CD4-positive, alpha-beta memory T cell (primary cell): ENCODE results near the gene XXYLT1. TPM values are rescaled to one million over a fixed set of nuclear protein-coding genes. Genes with fewer than 3 reads are reported as not detected.

Experiments
- CTCF ChIA-PET: fragments of 350-600 bp; sonication (Branson Sonifier 250); formaldehyde crosslinking; loops from one replicate; lab custom pipeline; 2021; ENCODE audit warnings: inconsistent platforms; ENCODE audit not compliant: partially characterized antibody; lab: Charles Lee
- POLR2A ChIA-PET: fragments of 350-600 bp; sonication (Branson Sonifier 250); formaldehyde crosslinking; loops from one replicate; lab custom pipeline; 2021; ENCODE audit not compliant: partially characterized antibody; lab: Charles Lee
- DNase-seq, 5 donors: peaks; one replicate each; pipeline versions ENCODE4 v3.0.0 to v3.0.0-alpha.2; 2020 to 2022; ENCODE audit warnings: mixed read lengths in 1 of 5
- H3K27ac ChIP-seq: one replicate; pipeline ENCODE4 v1.7.0; 2013; ENCODE audit warnings: low read depth, low read length
- H3K27me3 ChIP-seq: 2 replicates; pipeline ENCODE4 v1.7.0; 2013; ENCODE audit warnings: mild to moderate bottlenecking, low read length, moderate library complexity; ENCODE audit not compliant: insufficient read depth
- H3K36me3 ChIP-seq: 2 replicates; pipeline ENCODE4 v1.7.0; 2013; ENCODE audit warnings: mild to moderate bottlenecking, low read length, moderate library complexity; ENCODE audit not compliant: insufficient read depth
- H3K4me1 ChIP-seq: 2 replicates; pipeline ENCODE4 v1.7.0; 2013; ENCODE audit warnings: mild to moderate bottlenecking, low read length, moderate library complexity; ENCODE audit not compliant: insufficient read depth
- H3K4me3 ChIP-seq, 2 donors: one replicate each; pipeline ENCODE4 v1.7.0; 2013; ENCODE audit warnings: low read length in 2 of 2, mild to moderate bottlenecking in 1 of 2
- H3K9me3 ChIP-seq, 2 donors: one replicate each; pipeline ENCODE4 v1.7.0; 2013; ENCODE audit warnings: low read length in 2 of 2, control low read depth in 1 of 2; ENCODE audit not compliant: control insufficient read depth in 1 of 2
- H3K27ac Mint-ChIP-seq, 7 donors: one replicate each; pipeline ENCODE4 v1.8.0; 2020 to 2021; ENCODE audit warnings: mixed read lengths in 7 of 7, mild to moderate bottlenecking in 6 of 7, inconsistent platforms in 3 of 7, moderate library complexity in 3 of 7
- H3K27me3 Mint-ChIP-seq, 2 donors: one replicate each; pipeline ENCODE4 v1.8.0; 2020 to 2021; ENCODE audit warnings: mixed read lengths in 2 of 2
- H3K36me3 Mint-ChIP-seq, 2 donors: one replicate each; pipeline ENCODE4 v1.8.0; 2020 to 2021; ENCODE audit warnings: mixed read lengths in 2 of 2, inconsistent platforms in 1 of 2, mild to moderate bottlenecking in 1 of 2
- H3K4me1 Mint-ChIP-seq, 4 donors: one replicate each; pipeline ENCODE4 v1.8.0; 2020 to 2021; ENCODE audit warnings: mixed read lengths in 4 of 4, mild to moderate bottlenecking in 1 of 4
- H3K4me3 Mint-ChIP-seq, 8 donors: one replicate each; pipeline ENCODE4 v1.8.0; 2020 to 2021; ENCODE audit warnings: mixed read lengths in 8 of 8, mild to moderate bottlenecking in 7 of 8, moderate library complexity in 6 of 8, inconsistent platforms in 3 of 8
- H3K9me3 Mint-ChIP-seq, 8 donors: one replicate each; pipeline ENCODE4 v1.8.0; 2020 to 2021; ENCODE audit warnings: mixed read lengths in 8 of 8, mild to moderate bottlenecking in 5 of 8, inconsistent platforms in 3 of 8, moderate library complexity in 1 of 8
- intact Hi-C: fragments of 100-400 bp; cut with micrococcal nuclease; formaldehyde crosslinking; loops from one replicate; pipeline ENCODE4 v1.15.1; 2023
- polyA plus RNA-seq, 2 donors: library from polyadenylated mRNA; unstranded; fragments of 300-500 nt; fragmentation: Illumina TruSeq; gene quantifications; one replicate each; pipeline ENCODE4 v1.2.3, GENCODE V29; 2021
- total RNA-seq, 2 experiments: library from RNA; stranded (reverse); gene quantifications; one replicate each; pipeline ENCODE4 v1.2.3, GENCODE V29; 2021

The XXYLT1 gene
- total and polyA plus RNA-seq, 4 experiments from 2014 or later: 3.9 to 6.3 (median 4.3) TPM

- peaks cover 0 to 6% of the 10 kb centered on the region in 2 donors for H3K36me3 Mint-ChIP-seq
- no peaks in the 10 kb centered on the region for H3K9me3 ChIP-seq
- peaks cover 38% of the 10 kb centered on the region for H3K4me1 ChIP-seq
- peaks cover 0 to 2% of the 10 kb centered on the region in 2 donors for H3K27me3 Mint-ChIP-seq
- H3K9me3 Mint-ChIP-seq: no peaks in the 10 kb centered on the region
- ChIA-PET CTCF (interaction anchor here (1.0 to 1.4 kb wide), 3 partner anchors 22 to 457 kb away, joined by 3 to 5 read pairs (median 3); partner anchors contain the start of gene LSG1), POLR2A (interaction anchor here (1.1 to 1.2 kb wide), 2 partner anchors 129 to 131 kb away, joined by 4 read pairs; no protein-coding TSS in a partner anchor)
- H3K27ac Mint-ChIP-seq: peak overlapping the region; percentile 28 to 89 (median 65)
- H3K36me3 ChIP-seq: no peaks in the 10 kb centered on the region
- intact Hi-C loops: no loop called here
- H3K4me3 ChIP-seq: peak overlapping the region in 1 of 2 donors; percentile 24
- DNase-seq: no peak
- peak overlapping the region; percentile 68 to 88 (median 82) for H3K4me3 Mint-ChIP-seq
- no peak overlapping the region for H3K27ac ChIP-seq
- H3K4me1 Mint-ChIP-seq: peaks cover 32 to 52% (median 41%) of the 10 kb centered on the region in 4 donors
- no peaks in the 10 kb centered on the region for H3K27me3 ChIP-seq
Measured at GRCh38 chr3:195128255-195129071, 142.5 kb downstream of the XXYLT1 start.

- peaks cover 0 to 6% of the 10 kb centered on the region in 2 donors for H3K36me3 Mint-ChIP-seq
- ChIA-PET POLR2A (no interaction called here), CTCF (no interaction called here)
- H3K4me3 ChIP-seq: no peak overlapping the region
- intact Hi-C loops: no loop called here
- H3K4me3 Mint-ChIP-seq: no peak overlapping the region
- H3K27me3 Mint-ChIP-seq: peaks cover 0 to 2% of the 10 kb centered on the region in 2 donors
- DNase-seq: no peak
- H3K27me3 ChIP-seq: no peaks in the 10 kb centered on the region
- no peak overlapping the region for H3K27ac Mint-ChIP-seq
- H3K4me1 Mint-ChIP-seq: peaks cover 27 to 38% (median 31%) of the 10 kb centered on the region in 4 donors
- H3K9me3 Mint-ChIP-seq: no peaks in the 10 kb centered on the region
- no peaks in the 10 kb centered on the region for H3K36me3 ChIP-seq
- H3K4me1 ChIP-seq: peaks cover 29% of the 10 kb centered on the region
- H3K9me3 ChIP-seq: no peaks in the 10 kb centered on the region
- H3K27ac ChIP-seq: no peak overlapping the region
Measured at GRCh38 chr3:195126056-195126605, 144.8 kb downstream of the XXYLT1 start.

GRCh38 chr3:195125646-195126045, 145.3 kb downstream of the XXYLT1 start:
- H3K27ac ChIP-seq: no peak overlapping the region
- POLR2A ChIA-PET: no interaction called here
- H3K36me3 ChIP-seq: no peaks in the 10 kb centered on the region
- H3K4me1 Mint-ChIP-seq: peaks cover 25 to 34% (median 29%) of the 10 kb centered on the region in 4 donors
- peaks cover 0 to 2% of the 10 kb centered on the region in 2 donors for H3K27me3 Mint-ChIP-seq
- H3K4me3 ChIP-seq: no peak overlapping the region
- H3K36me3 Mint-ChIP-seq: peaks cover 0 to 6% of the 10 kb centered on the region in 2 donors
- H3K4me1 ChIP-seq: peaks cover 29% of the 10 kb centered on the region
- no peaks in the 10 kb centered on the region for H3K9me3 ChIP-seq
- no peaks in the 10 kb centered on the region for H3K27me3 ChIP-seq
- intact Hi-C loops: no loop called here
- CTCF ChIA-PET: no interaction called here
- peak overlapping the region in 1 of 7 donors; percentile 43 for H3K27ac Mint-ChIP-seq
- DNase-seq: no peak
- no peaks in the 10 kb centered on the region for H3K9me3 Mint-ChIP-seq
- no peak overlapping the region for H3K4me3 Mint-ChIP-seq

GRCh38 chr3:195124378-195124992, 146.5 kb downstream of the XXYLT1 start:
- Histone ChIP-seq H3K36me3 (no peaks in the 10 kb centered on the region), H3K27ac (no peak overlapping the region), H3K4me3 (no peak overlapping the region), H3K27me3 (no peaks in the 10 kb centered on the region), H3K9me3 (no peaks in the 10 kb centered on the region), H3K4me1 (peaks cover 17% of the 10 kb centered on the region)
- Mint-ChIP-seq H3K4me1 (peaks cover 14 to 25% (median 19%) of the 10 kb centered on the region in 4 donors), H3K4me3 (no peak overlapping the region), H3K27ac (no peak overlapping the region), H3K27me3 (no peaks in the 10 kb centered on the region), H3K36me3 (peaks cover 0 to 6% of the 10 kb centered on the region in 2 donors), H3K9me3 (no peaks in the 10 kb centered on the region)
- ChIA-PET POLR2A (no interaction called here), CTCF (interaction anchor here (1.3 kb wide), 1 partner anchor 442 kb away, joined by 3 read pairs; no protein-coding TSS in a partner anchor)
- intact Hi-C loops: no loop called here
- no peak for DNase-seq

GRCh38 chr3:195123281-195123691, 147.7 kb downstream of the XXYLT1 start:
- no peaks in the 10 kb centered on the region for H3K36me3 ChIP-seq
- CTCF ChIA-PET: interaction anchor here (1.3 kb wide), 1 partner anchor 441 kb away, joined by 3 read pairs; no protein-coding TSS in a partner anchor

GRCh38 chr3:195122261-195122660, 148.7 kb downstream of the XXYLT1 start:
- H3K27me3 Mint-ChIP-seq: no peaks in the 10 kb centered on the region

More at GRCh38 chr3:195123281-195123691, 147.7 kb downstream of the XXYLT1 start:
- peaks cover 6% of the 10 kb centered on the region for H3K4me1 ChIP-seq
- H3K4me3 ChIP-seq: no peak overlapping the region
- Mint-ChIP-seq H3K4me3 (no peak overlapping the region), H3K9me3 (no peaks in the 10 kb centered on the region), H3K27ac (no peak overlapping the region), H3K36me3 (peaks cover 0 to 2% of the 10 kb centered on the region in 2 donors), H3K4me1 (peaks cover 3 to 13% (median 8%) of the 10 kb centered on the region in 4 donors), H3K27me3 (no peaks in the 10 kb centered on the region)
- POLR2A ChIA-PET: no interaction called here
- DNase-seq: no peak
- no peaks in the 10 kb centered on the region for H3K27me3 ChIP-seq
- no peaks in the 10 kb centered on the region for H3K9me3 ChIP-seq
- H3K27ac ChIP-seq: no peak overlapping the region
- intact Hi-C loops: no loop called here

GRCh38 chr3:195120267-195120601, 150.7 kb downstream of the XXYLT1 start:
- H3K27me3 Mint-ChIP-seq: no peaks in the 10 kb centered on the region
- ChIA-PET CTCF (interaction anchor here (0.7 kb wide), 1 partner anchor 13 kb away, joined by 3 read pairs; no protein-coding TSS in a partner anchor), POLR2A (no interaction called here)

More at GRCh38 chr3:195122261-195122660, 148.7 kb downstream of the XXYLT1 start:
- POLR2A ChIA-PET: no interaction called here
- peaks cover 0 to 12% (median 3%) of the 10 kb centered on the region in 4 donors for H3K4me1 Mint-ChIP-seq
- DNase-seq: no peak
- H3K9me3 Mint-ChIP-seq: no peaks in the 10 kb centered on the region
- CTCF ChIA-PET: interaction anchor here (0.7 to 1.1 kb wide), 3 partner anchors 15 to 21 kb away, joined by 3 read pairs; no protein-coding TSS in a partner anchor
- Histone ChIP-seq H3K4me3 (no peak overlapping the region), H3K9me3 (no peaks in the 10 kb centered on the region), H3K4me1 (no peaks in the 10 kb centered on the region), H3K27ac (no peak overlapping the region), H3K36me3 (no peaks in the 10 kb centered on the region), H3K27me3 (no peaks in the 10 kb centered on the region)
- H3K4me3 Mint-ChIP-seq: no peak overlapping the region
- H3K36me3 Mint-ChIP-seq: no peaks in the 10 kb centered on the region
- intact Hi-C loops: no loop called here
- H3K27ac Mint-ChIP-seq: no peak overlapping the region

More at GRCh38 chr3:195120267-195120601, 150.7 kb downstream of the XXYLT1 start:
- H3K9me3 ChIP-seq: no peaks in the 10 kb centered on the region
- H3K27ac ChIP-seq: no peak overlapping the region
- no peaks in the 10 kb centered on the region for H3K36me3 ChIP-seq
- intact Hi-C loops: no loop called here
- Mint-ChIP-seq H3K9me3 (no peaks in the 10 kb centered on the region), H3K4me3 (no peak overlapping the region), H3K36me3 (no peaks in the 10 kb centered on the region), H3K4me1 (peaks cover 0 to 6% (median 2%) of the 10 kb centered on the region in 4 donors), H3K27ac (no peak overlapping the region)
- no peaks in the 10 kb centered on the region for H3K4me1 ChIP-seq
- H3K27me3 ChIP-seq: no peaks in the 10 kb centered on the region
- no peak for DNase-seq
- H3K4me3 ChIP-seq: no peak overlapping the region
